ENCODE measurements around the gene HNRNPUL2. TPM values are rescaled to one million over a fixed set of nuclear protein-coding genes. Genes with fewer than 3 reads are reported as not detected.
"Not testable (repeated sequence)": the region's sequence is repeated elsewhere in the genome, so short reads cannot be mapped to it uniquely, and the experiment has no call there.

Gene HNRNPUL2
- total and polyA plus RNA-seq, 12 donors: 9.6 to 40.2 (median 23.3) TPM

GRCh38 chr11:62752177-62752785 is 25.0 kb upstream of the HNRNPUL2 start:
- Histone ChIP-seq H3K4me1 (replicated peaks in 1 of 2) (peaks cover 5 to 16% of the 10 kb centered on the region in 2 donors), H3K4me3 (no peak overlapping the region), H3K36me3 (replicated peaks in 1 of 2) (peaks cover 0 to 13% of the 10 kb centered on the region in 2 donors), H3K9me3 (replicated peaks in 1 of 3) (no peaks in the 10 kb centered on the region), H3K27ac (no peak overlapping the region), H3K27me3 (no peaks in the 10 kb centered on the region)
- no peak for TF ChIP-seq CTCF (IDR thresholded peaks at IDR 0.05)
- TF ChIP-seq POLR2A (IDR thresholded peaks at IDR 0.05): no peak
- no peak for DNase-seq
- intact Hi-C loops (cut with DNase I): no loop called here
- 90 to 97% (median 96%) methylated on average over 12 to 14 of the region's 14 CpGs for WGBS, 4 donors

GRCh38 chr11:62749931-62750330 is 22.7 kb upstream of the HNRNPUL2 start:
- DNase-seq; H3K27me3 ChIP-seq; H3K27ac ChIP-seq; H3K4me3 ChIP-seq; intact Hi-C loops (cut with DNase I); H3K9me3 ChIP-seq (replicated peaks in 1 of 3): not testable (repeated sequence)
- peaks cover 5 to 16% of the 10 kb centered on the region in 2 donors for H3K4me1 ChIP-seq (replicated peaks in 1 of 2)
- WGBS, 4 donors: 90 to 96% (median 94%) methylated on average over 3 to 5 of the region's 5 CpGs
- peaks cover 0 to 13% of the 10 kb centered on the region in 2 donors for H3K36me3 ChIP-seq (replicated peaks in 1 of 2)

GRCh38 chr11:62747475-62748160 is 20.4 kb upstream of the HNRNPUL2 start:
- peaks cover 0 to 4% of the 10 kb centered on the region in 2 donors for H3K4me1 ChIP-seq (replicated peaks in 1 of 2)
- H3K9me3 ChIP-seq (replicated peaks in 1 of 3): no peaks in the 10 kb centered on the region
- 80 to 88% (median 83%) methylated on average over 8 to 9 of the region's 9 CpGs for WGBS, 4 donors
- no peak for TF ChIP-seq CTCF (IDR thresholded peaks at IDR 0.05)
- no peak for TF ChIP-seq POLR2A (IDR thresholded peaks at IDR 0.05)
- no peak for DNase-seq
- no peaks in the 10 kb centered on the region for H3K27me3 ChIP-seq
- H3K27ac ChIP-seq: no peak overlapping the region
- H3K36me3 ChIP-seq (replicated peaks in 1 of 2): peaks cover 0 to 13% of the 10 kb centered on the region in 2 donors
- intact Hi-C loops (cut with DNase I): no loop called here
- no peak overlapping the region for H3K4me3 ChIP-seq

- H3K27me3 ChIP-seq: no peaks in the 10 kb centered on the region
- H3K27ac ChIP-seq: no peak overlapping the region
- no peak overlapping the region for H3K4me3 ChIP-seq
- TF ChIP-seq POLR2A (IDR thresholded peaks at IDR 0.05): no peak
- no peak for TF ChIP-seq CTCF (IDR thresholded peaks at IDR 0.05)
- H3K9me3 ChIP-seq (replicated peaks in 1 of 3): no peaks in the 10 kb centered on the region
- intact Hi-C loops (cut with DNase I): no loop called here
- no peak for DNase-seq
- peaks cover 0 to 5% of the 10 kb centered on the region in 2 donors for H3K4me1 ChIP-seq (replicated peaks in 1 of 2)
- peaks cover 0 to 74% of the 10 kb centered on the region in 2 donors for H3K36me3 ChIP-seq (replicated peaks in 1 of 2)
These were observed 9.9 kb upstream of the HNRNPUL2 start for GRCh38 chr11:62737196-62737595.

Measured in adrenal gland (tissue), 12 donors.